Calu3 (cell line): ENCODE results near the gene MACROD1. TPM values are rescaled to one million over a fixed set of nuclear protein-coding genes. Genes with fewer than 3 reads are reported as not detected.

Source experiments
- BruUV-seq: library from RNA; stranded (reverse); fragments of 400-500 nt; replicated peaks from 2 replicates; lab custom pipeline; 2021; lab: Mats Ljungman, UMichigan
- CTCF ChIA-PET: fragments of 300-600 bp; sonication (Branson Sonifier 250); formaldehyde crosslinking; loops from one replicate; lab custom pipeline; 2022; ENCODE audit warnings: antibody characterized with exemption; lab: Charles Lee
- DNase-seq: peaks from one replicate; pipeline ENCODE4 v3.0.0; 2022
- H3K27ac Mint-ChIP-seq: one replicate; pipeline ENCODE4 v1.8.0; 2022; ENCODE audit warnings: mixed read lengths; ENCODE audit not compliant: unreplicated experiment
- H3K27me3 Mint-ChIP-seq: one replicate; pipeline ENCODE4 v1.8.0; 2022; ENCODE audit warnings: mixed read lengths; ENCODE audit not compliant: unreplicated experiment
- H3K36me3 Mint-ChIP-seq: one replicate; pipeline ENCODE4 v1.8.0; 2022; ENCODE audit warnings: mild to moderate bottlenecking, moderate library complexity, mixed read lengths; ENCODE audit not compliant: insufficient read depth, unreplicated experiment
- H3K4me1 Mint-ChIP-seq: one replicate; pipeline ENCODE4 v1.8.0; 2022; ENCODE audit warnings: mild to moderate bottlenecking, low read depth, mixed read lengths; ENCODE audit not compliant: unreplicated experiment
- H3K4me3 Mint-ChIP-seq: one replicate; pipeline ENCODE4 v1.8.0; 2022; ENCODE audit warnings: mild to moderate bottlenecking, low read depth, moderate library complexity, mixed read lengths; ENCODE audit not compliant: unreplicated experiment
- H3K9me3 Mint-ChIP-seq: one replicate; pipeline ENCODE4 v1.8.0; 2022; ENCODE audit warnings: low read depth, mixed read lengths; ENCODE audit not compliant: unreplicated experiment
- intact Hi-C: fragments of 100-400 bp; cut with micrococcal nuclease; formaldehyde crosslinking; loops from one replicate; pipeline ENCODE4 v1.10.0; 2022; ENCODE audit not compliant: unreplicated experiment
- total RNA-seq: library from RNA; stranded (reverse); gene quantifications from 2 replicates; pipeline ENCODE4 v1.2.3, GENCODE V29; 2022
- TF ChIP-seq, protein P1 (sequence below): fragments of 200-600 bp; IDR thresholded peaks from one replicate; pipeline ENCODE4 v1.8.0; 2022; ENCODE audit warnings: antibody characterized with exemption; ENCODE audit not compliant: unreplicated experiment

Gene MACROD1
- total RNA-seq, 1 experiment from 2014 or later = 35.7 TPM

DNA sequence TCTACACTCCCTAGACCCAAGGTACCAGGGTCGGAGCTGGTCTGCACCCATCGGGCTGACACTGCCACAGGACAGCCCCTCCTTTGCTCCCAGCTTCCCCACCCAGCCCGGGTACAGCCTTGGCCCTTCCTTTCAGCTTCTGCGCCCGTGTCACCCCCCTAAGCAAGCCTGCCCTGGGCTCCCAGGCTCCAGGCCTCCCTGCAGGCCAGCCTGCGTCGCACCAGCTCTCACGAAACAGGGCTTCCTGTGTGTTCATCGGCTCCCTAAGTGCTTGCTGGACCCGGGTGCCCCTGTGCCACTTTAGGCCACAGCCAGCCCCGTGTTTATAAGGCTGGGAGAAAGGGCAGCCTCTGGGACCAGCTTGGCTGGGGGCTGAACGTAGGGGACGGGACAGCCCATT, 109.1 kb downstream of the MACROD1 start:
- Mint-ChIP-seq H3K36me3 (no peaks in the 10 kb centered on the region), H3K27ac (no peak overlapping the region), H3K9me3 (no peaks in the 10 kb centered on the region), H3K4me3 (no peak overlapping the region), H3K27me3 (no peaks in the 10 kb centered on the region), H3K4me1 (no peaks in the 10 kb centered on the region)
- no peak for DNase-seq
- CTCF ChIA-PET = interaction anchor here (0.6 kb wide), 1 partner anchor 13 kb away, joined by 7 read pairs; no protein-coding TSS in a partner anchor
- BruUV-seq = no TSS peak
- intact Hi-C loops = no loop called here
- TF ChIP-seq, protein P1, sequence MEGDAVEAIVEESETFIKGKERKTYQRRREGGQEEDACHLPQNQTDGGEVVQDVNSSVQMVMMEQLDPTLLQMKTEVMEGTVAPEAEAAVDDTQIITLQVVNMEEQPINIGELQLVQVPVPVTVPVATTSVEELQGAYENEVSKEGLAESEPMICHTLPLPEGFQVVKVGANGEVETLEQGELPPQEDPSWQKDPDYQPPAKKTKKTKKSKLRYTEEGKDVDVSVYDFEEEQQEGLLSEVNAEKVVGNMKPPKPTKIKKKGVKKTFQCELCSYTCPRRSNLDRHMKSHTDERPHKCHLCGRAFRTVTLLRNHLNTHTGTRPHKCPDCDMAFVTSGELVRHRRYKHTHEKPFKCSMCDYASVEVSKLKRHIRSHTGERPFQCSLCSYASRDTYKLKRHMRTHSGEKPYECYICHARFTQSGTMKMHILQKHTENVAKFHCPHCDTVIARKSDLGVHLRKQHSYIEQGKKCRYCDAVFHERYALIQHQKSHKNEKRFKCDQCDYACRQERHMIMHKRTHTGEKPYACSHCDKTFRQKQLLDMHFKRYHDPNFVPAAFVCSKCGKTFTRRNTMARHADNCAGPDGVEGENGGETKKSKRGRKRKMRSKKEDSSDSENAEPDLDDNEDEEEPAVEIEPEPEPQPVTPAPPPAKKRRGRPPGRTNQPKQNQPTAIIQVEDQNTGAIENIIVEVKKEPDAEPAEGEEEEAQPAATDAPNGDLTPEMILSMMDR = no peak

- no peak overlapping the region for H3K4me3 Mint-ChIP-seq
- H3K36me3 Mint-ChIP-seq = no peaks in the 10 kb centered on the region
- no peaks in the 10 kb centered on the region for H3K27me3 Mint-ChIP-seq
- BruUV-seq = no TSS peak
- no peaks in the 10 kb centered on the region for H3K9me3 Mint-ChIP-seq
- no peak overlapping the region for H3K27ac Mint-ChIP-seq
- TF ChIP-seq, protein P1 = no peak
- no peak for DNase-seq
- intact Hi-C loops = no loop called here
- CTCF ChIA-PET = interaction anchor here (0.6 kb wide), 1 partner anchor 12 kb away, joined by 7 read pairs; no protein-coding TSS in a partner anchor
- no peaks in the 10 kb centered on the region for H3K4me1 Mint-ChIP-seq
These were observed 109.6 kb downstream of the MACROD1 start for GRCh38 chr11:64056213-64056785.

- BruUV-seq = no TSS peak
- TF ChIP-seq, protein P1 = no peak
- Mint-ChIP-seq H3K4me3 (no peak overlapping the region), H3K27ac (no peak overlapping the region), H3K27me3 (no peaks in the 10 kb centered on the region), H3K9me3 (no peaks in the 10 kb centered on the region), H3K36me3 (no peaks in the 10 kb centered on the region), H3K4me1 (no peaks in the 10 kb centered on the region)
- no peak for DNase-seq
- intact Hi-C loops = no loop called here
- CTCF ChIA-PET = no interaction called here
These were observed 110.8 kb downstream of the MACROD1 start for GRCh38 chr11:64055077-64055476.

- CTCF ChIA-PET = no interaction called here
- H3K9me3 Mint-ChIP-seq = no peaks in the 10 kb centered on the region
- H3K4me3 Mint-ChIP-seq = no peak overlapping the region
- DNase-seq = no peak
- TF ChIP-seq, protein P1 = no peak
- no peak overlapping the region for H3K27ac Mint-ChIP-seq
- no peaks in the 10 kb centered on the region for H3K27me3 Mint-ChIP-seq
- BruUV-seq = no TSS peak
- no peaks in the 10 kb centered on the region for H3K4me1 Mint-ChIP-seq
- H3K36me3 Mint-ChIP-seq = no peaks in the 10 kb centered on the region
- intact Hi-C loops = no loop called here
These were observed 112.2 kb downstream of the MACROD1 start for GRCh38 chr11:64053699-64054098.
